Fibroblast of peridontal ligament (primary cell): ENCODE measurements around the gene EYA3.

Experiments
- DNase-seq: peaks from one replicate; pipeline ENCODE4 v3.0.0-alpha.2; 2010; ENCODE audit errors: extremely low read depth

Gene EYA3

GRCh38 chr1:28071813-28072212, 16.6 kb downstream of the EYA3 start:
- no peak for DNase-seq

- no peak for DNase-seq
Measured at GRCh38 chr1:28070725-28071593, 17.5 kb downstream of the EYA3 start.

GRCh38 chr1:28067523-28068090, 20.8 kb downstream of the EYA3 start:
- peak; percentile 69 for DNase-seq

GRCh38 chr1:28066393-28067154, 21.8 kb downstream of the EYA3 start:
- no peak for DNase-seq

GRCh38 chr1:28064064-28064463, 24.3 kb downstream of the EYA3 start:
- peak; percentile 72 for DNase-seq

GRCh38 chr1:28062806-28063205, 25.6 kb downstream of the EYA3 start:
- DNase-seq, result no peak

- DNase-seq, result peak; percentile 25
Measured at GRCh38 chr1:28058971-28059878, 29.2 kb downstream of the EYA3 start.

GRCh38 chr1:28058168-28058567, 30.2 kb downstream of the EYA3 start:
- no peak for DNase-seq

- DNase-seq, result no peak
Measured at GRCh38 chr1:28056129-28056925, 32.1 kb downstream of the EYA3 start.

- DNase-seq, result peak; percentile 50
Measured at GRCh38 chr1:28050776-28051175, 37.6 kb downstream of the EYA3 start.

- no peak for DNase-seq
Measured at GRCh38 chr1:28046716-28047115, 41.7 kb downstream of the EYA3 start.

GRCh38 chr1:28045777-28046176, 42.6 kb downstream of the EYA3 start:
- DNase-seq, result no peak

GRCh38 chr1:28044399-28044798, 44.0 kb downstream of the EYA3 start:
- DNase-seq, result no peak

GRCh38 chr1:28039341-28039740, 49.1 kb downstream of the EYA3 start:
- no peak for DNase-seq

GRCh38 chr1:28037946-28038345, 50.5 kb downstream of the EYA3 start:
- DNase-seq, result no peak

- no peak for DNase-seq
Measured at GRCh38 chr1:28037206-28037605, 51.2 kb downstream of the EYA3 start.

- DNase-seq, result no peak
Measured at GRCh38 chr1:28036431-28036830, 52.0 kb downstream of the EYA3 start.

GRCh38 chr1:28035420-28035819, 53.0 kb downstream of the EYA3 start:
- DNase-seq, result no peak

GRCh38 chr1:28032281-28032680, 56.1 kb downstream of the EYA3 start:
- no peak for DNase-seq

GRCh38 chr1:28031173-28031572, 57.2 kb downstream of the EYA3 start:
- DNase-seq, result peak; percentile 54
